Measurements from ENCODE around the gene UBAP2. TPM values are rescaled to one million over a fixed set of nuclear protein-coding genes. Genes with fewer than 3 reads are reported as not detected.

Gene UBAP2
- total and polyA plus RNA-seq, 2 donors (not counting 3 experiments of a cell fraction or from before 2014, with no cell fraction given), result 43.2 to 55.8 TPM

- H3K36me3 ChIP-seq (ENCODE audit: control insufficient read depth in 2 of 2, extremely low read depth in 1 of 2, insufficient read depth in 2 of 2, low read length in 2 of 2), result peaks cover 5 to 7% of the 10 kb centered on the region in 2 experiments
- no peaks in the 10 kb centered on the region for H3K9me3 ChIP-seq (replicated peaks; ENCODE audit: control insufficient read depth, insufficient read depth, low read length)
- H3K4me1 ChIP-seq (ENCODE audit: control insufficient read depth, extremely low read depth, insufficient read depth, low read length), result peaks cover 27% of the 10 kb centered on the region
- H3K9me1 ChIP-seq (replicated peaks; ENCODE audit: control insufficient read depth, extremely low read depth, insufficient read depth, low read length), result no peaks in the 10 kb centered on the region
- ChIA-PET POLR2A (no interaction called here), CTCF (interaction anchor here (0.7 kb wide), 1 partner anchor 117 kb away, joined by 3 read pairs; no protein-coding TSS in a partner anchor)
- FAIRE-seq (no peak), DNase-seq (ENCODE audit: low read depth, low spot score) (no peak)
- TF ChIP-seq EZH2 (IDR thresholded peaks at IDR 0.05; ENCODE audit: borderline replicate concordance, low read depth, low read length, severe bottlenecking), result no peak
- no peak for TF ChIP-seq POLR2A (IDR thresholded peaks at IDR 0.05; ENCODE audit: low read depth, low read length)
- TF ChIP-seq MAX (IDR thresholded peaks at IDR 0.05; ENCODE audit: insufficient read depth, insufficient read length), result no peak
- TF ChIP-seq FOS (IDR thresholded peaks at IDR 0.05; ENCODE audit: borderline replicate concordance, insufficient read depth, low read length), result no peak
- TF ChIP-seq CTCF (IDR thresholded peaks at IDR 0.05; ENCODE audit: extremely low read depth in 1 of 2, insufficient read depth in 1 of 2, low read depth in 1 of 2, low read length in 2 of 2), result no peak
- TF ChIP-seq GATA2 (IDR thresholded peaks at IDR 0.05; ENCODE audit: insufficient read depth, insufficient read length, low read depth, low read length), result no peak
- TF ChIP-seq JUN (IDR thresholded peaks at IDR 0.05; ENCODE audit: borderline replicate concordance, insufficient read depth, insufficient read length, low read depth), result no peak
- TF ChIP-seq POLR2AphosphoS5 (IDR thresholded peaks at IDR 0.05; ENCODE audit: insufficient read depth, low read depth, low read length), result no peak
- TF ChIP-seq MYC (IDR thresholded peaks at IDR 0.05; ENCODE audit: low read depth, low read length), result no peak
- no peak overlapping the region for H3K9ac ChIP-seq (replicated peaks; ENCODE audit: extremely low read depth, insufficient read depth, low read length)
- H3K27ac ChIP-seq (ENCODE audit: insufficient read depth, low read depth, low read length), result no peak overlapping the region
- H2AFZ ChIP-seq (ENCODE audit: low read depth, low read length), result no peak overlapping the region
- peaks cover 17% of the 10 kb centered on the region for H3K79me2 ChIP-seq (ENCODE audit: control insufficient read depth, insufficient read depth, low read length)
- dilution Hi-C loops (cut with MboI; ENCODE audit: extremely low pct_ligation_motif_present, low sequenced_read_pairs), result no loop called here
- no peaks in the 10 kb centered on the region for H4K20me1 ChIP-seq (replicated peaks; ENCODE audit: control insufficient read depth, extremely low read depth, insufficient read depth, low read length)
- no peaks in the 10 kb centered on the region for H3K27me3 ChIP-seq (ENCODE audit: control insufficient read depth in 2 of 2, insufficient read depth in 2 of 2, low read length in 2 of 2)
- intact Hi-C loops (cut with micrococcal nuclease), result no loop called here
- H3K4me3 ChIP-seq (replicated peaks in 1 of 3; ENCODE audit: insufficient read depth in 1 of 3, low read depth in 1 of 3, low read length in 3 of 3), result no peak overlapping the region
- no peak overlapping the region for H3K4me2 ChIP-seq (ENCODE audit: insufficient read depth, low read length)
- BruUV-seq (replicated peaks), result no TSS peak
Observed at GRCh38 chr9:33950371-33950770, 98.3 kb downstream of the UBAP2 start.

Measured in endothelial cell of umbilical vein (primary cell).